SW480 (cell line): ENCODE data around the gene MAG.

Source experiments
- DNase-seq: peaks from one replicate; pipeline ENCODE4 v3.0.0-alpha.2; 2016; ENCODE audit warnings: low spot score

The MAG gene

DNA sequence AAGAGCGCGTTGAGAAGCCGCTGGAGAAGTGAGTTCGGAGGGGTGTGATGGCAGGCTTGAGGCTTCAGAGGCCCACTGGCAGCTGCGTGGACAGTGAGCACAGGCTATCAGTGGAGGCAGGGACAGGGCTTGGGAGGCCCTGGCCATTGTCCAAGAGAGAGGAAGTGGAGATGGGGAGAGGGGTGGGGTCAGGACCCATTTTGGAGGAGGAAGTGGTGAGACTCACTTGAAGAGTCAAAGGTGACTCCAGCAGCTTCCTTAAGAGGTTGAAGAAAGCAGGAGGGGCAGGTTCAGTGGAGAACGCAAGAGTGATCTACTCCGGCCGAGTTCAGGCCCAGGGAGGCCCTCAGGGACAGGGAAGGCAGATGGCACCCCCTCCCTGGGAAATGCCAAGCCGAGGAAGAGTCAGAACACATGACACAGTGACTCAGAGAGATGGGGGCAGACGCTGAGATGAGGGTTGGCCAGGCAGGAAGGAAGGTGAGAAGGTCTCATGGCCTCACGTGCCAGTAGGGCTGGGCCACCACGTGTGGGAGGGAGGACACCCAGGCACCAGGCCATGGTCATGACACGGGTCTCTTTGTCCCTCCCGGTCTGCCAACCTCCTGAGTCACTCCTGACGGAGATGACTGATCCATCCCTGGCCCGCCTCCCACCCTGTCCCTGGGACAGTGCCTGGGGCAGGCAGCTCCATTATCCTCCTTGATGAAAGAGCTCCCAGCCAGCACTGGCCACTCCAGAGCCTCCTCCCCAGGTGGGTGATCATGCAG lies 26.9 kb downstream of the MAG start:
- DNase-seq = peak; percentile 99

DNA sequence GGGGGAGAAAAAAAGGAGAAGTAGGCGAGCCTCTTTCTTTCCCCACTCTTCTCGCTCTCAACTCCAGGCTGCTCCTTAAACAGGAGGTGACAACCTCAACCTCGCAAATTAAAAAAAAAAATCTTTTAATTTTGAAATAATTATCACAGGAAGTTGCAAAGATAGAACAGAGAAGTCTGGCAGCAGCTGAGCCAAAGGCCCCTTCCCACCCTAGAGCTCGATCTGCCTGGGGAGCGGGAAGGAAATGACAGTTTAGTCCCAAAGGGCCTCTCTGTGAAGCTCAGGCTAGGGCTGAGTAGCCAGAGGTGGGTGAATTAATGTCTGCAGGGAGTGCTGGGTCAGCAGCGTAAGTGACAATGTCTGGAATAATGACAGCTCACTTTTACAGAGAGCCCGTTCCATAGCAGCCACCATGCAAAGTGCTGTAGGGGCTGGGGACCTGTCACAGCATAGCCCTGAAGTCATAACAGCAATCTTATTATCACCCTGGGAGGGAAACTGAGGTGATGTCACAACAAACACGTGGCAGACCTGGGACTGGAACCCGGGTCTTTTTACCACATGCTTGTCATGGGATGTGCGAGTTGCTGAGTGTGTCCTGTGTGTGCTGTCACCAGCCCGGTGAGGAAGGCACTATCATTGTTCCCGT lies 28.2 kb downstream of the MAG start:
- no peak for DNase-seq

DNA sequence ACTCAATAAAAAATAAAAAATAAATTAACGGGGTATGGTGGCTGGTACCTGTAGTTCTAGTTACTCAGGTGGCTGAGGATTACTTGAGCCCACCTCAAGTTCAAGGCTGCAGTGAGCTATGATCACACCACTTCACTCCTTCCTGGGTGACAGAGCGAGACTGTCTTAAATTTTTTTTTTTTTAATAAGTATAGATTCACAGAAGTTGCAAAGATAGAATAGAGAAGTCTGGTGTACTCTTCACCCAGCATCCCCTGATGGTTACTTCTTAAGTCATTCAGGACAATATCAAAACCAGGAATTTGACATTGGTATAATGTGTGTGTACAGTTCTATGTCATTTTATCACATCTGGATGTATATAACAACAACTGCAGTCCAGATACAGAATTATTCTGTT lies 29.3 kb downstream of the MAG start:
- no peak for DNase-seq

DNA sequence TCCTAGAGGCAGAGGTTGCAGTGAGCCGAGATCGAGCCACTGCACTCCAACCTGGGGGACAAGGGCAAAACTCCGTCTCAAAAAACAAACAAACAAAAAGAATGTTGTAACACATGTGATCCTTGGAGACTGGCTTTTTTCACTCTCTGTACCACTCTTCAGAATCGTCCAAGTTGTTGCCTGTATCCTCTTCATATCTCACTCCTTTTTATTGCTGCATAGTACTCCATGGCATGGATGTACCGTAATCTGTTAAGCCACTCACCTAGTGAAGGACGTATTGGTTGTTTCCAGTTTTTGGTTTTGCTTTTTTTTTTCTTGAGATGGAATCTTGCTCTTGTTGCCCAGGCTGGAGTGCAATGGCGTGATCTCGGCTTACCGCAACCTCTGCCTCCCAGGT lies 30.1 kb downstream of the MAG start:
- no peak for DNase-seq

GRCh38 chr19:35327642-35328041 lies 35.7 kb downstream of the MAG start:
- DNase-seq = no peak

- no peak for DNase-seq
These were observed 36.9 kb downstream of the MAG start, which contains the start of gene CD22 for GRCh38 chr19:35328851-35329285. TSS of gene CD22 (plus strand) at chr19:35329187. CDS start at chr19:35332041, 2,854 bp downstream.

DNA sequence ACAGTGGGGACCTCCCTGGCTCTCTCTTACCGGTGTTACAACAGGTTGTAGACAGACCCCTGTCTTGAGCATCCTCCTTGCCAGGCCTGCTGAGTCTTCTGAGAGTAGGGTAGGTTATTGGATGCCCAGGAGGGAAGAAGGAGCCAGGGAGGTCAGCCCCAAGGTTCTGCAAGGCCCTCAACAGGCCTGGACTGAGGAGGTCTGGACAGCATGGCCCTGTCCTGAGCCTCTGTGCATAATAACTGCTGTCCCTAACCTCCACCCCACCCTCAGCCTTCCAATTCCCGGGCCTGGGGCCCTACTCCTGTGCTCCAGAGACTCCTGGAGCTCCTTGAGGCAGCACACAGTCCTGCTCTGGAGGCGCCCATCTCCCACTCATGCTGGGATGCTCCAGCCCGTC lies 37.4 kb downstream of the MAG start:
- no peak for DNase-seq

DNA sequence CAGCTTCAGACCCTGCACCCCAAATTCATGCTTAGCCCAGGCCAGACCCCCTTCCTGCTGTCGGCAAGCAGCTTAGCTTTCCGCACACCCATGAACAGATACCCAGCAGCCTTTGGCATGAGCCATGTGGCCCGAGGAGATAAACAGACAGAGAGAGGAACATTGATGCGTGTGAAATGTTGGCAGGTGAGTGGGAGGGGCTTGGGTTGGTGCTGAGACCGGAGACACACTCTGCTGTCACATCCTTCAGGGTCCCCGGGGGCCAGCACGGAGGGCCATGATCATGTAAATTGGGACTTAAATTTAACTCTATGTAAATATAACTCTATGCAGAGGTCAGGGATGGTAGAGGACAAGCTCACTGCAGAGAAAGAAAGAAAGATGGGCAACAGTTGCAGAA lies 38.5 kb downstream of the MAG start:
- no peak for DNase-seq

- no peak for DNase-seq
These were observed 39.7 kb downstream of the MAG start for GRCh38 chr19:35331551-35332214.

- DNase-seq = no peak
These were observed 40.9 kb downstream of the MAG start for GRCh38 chr19:35332817-35333216.

DNA sequence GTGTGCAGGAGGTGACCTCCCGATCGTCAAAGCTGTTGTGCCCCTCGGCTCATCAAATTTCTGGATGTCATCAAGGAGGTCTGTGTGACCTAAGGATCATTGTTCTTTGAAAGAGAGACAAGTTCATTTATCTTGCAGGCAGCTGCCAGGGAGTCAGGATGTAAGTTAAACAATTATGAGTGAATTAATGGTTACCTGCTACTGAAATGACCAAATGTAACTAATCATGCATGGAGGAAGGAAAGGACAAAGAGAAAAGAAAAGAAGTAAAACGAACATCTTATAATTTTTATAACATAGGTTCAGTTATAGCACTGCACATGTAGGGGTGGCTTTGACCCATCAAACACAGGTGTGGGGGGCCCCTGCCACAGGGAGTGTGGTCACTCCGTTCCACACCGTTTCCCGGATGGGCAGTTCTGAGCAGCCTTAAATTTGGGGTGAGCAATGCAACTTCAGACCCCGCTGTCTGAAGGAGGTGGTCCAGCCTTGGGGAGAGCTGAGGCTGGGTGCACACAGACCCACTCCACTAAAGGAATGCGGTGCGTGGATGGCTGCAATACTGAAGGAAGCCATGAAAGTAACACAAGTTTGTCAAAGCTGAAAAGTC lies 42.3 kb downstream of the MAG start:
- DNase-seq = no peak

GRCh38 chr19:35336166-35336955 lies 44.4 kb downstream of the MAG start:
- DNase-seq = no peak

DNA sequence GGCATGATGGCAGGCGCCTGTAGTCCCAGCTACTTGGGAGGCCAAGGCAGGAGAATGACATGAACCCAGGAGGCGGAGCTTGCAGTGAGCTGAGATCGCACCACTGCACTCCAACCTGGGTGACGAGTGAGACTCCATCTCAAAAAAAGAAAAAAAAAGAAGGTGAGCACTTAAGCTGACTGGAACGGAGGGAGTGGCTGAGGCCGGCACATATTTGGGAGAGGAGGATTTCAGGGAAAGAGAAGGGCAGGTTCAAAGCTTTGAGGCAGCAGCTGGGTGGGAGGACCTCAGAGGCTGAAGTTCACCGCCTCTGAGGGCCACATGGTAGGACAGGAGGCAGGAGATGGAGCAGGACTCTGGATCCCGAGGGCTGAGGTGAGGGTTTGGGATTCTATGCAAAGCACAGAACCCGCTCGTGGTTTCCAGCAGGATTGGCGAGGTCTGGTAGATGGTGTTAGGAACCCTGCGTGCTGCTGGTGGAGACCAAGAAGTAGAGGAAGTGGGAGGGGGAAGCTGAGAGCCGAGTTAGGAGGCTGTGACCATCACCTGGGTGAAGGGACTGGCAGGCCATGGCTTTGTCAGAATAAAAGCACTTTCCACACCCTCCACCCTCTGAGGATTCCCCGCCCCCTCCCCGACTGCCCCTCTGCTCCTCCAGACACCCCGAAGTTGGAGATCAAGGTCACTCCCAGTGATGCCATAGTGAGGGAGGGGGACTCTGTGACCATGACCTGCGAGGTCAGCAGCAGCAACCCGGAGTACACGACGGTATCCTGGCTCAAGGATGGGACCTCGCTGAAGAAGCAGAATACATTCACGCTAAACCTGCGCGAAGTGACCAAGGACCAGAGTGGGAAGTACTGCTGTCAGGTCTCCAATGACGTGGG lies 45.4 kb downstream of the MAG start:
- DNase-seq = no peak

DNA sequence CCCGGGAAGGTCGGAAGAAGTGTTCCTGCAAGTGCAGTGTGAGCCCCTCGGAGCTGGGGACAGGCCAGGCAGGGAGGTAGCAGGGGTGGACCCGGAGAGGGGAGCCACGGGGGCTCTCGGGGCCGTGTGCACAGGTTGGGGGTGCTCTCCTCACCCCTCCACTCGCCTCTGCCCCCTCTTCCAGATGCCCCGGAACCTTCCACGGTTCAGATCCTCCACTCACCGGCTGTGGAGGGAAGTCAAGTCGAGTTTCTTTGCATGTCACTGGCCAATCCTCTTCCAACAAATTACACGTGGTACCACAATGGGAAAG lies 46.0 kb downstream of the MAG start:
- no peak for DNase-seq

DNA sequence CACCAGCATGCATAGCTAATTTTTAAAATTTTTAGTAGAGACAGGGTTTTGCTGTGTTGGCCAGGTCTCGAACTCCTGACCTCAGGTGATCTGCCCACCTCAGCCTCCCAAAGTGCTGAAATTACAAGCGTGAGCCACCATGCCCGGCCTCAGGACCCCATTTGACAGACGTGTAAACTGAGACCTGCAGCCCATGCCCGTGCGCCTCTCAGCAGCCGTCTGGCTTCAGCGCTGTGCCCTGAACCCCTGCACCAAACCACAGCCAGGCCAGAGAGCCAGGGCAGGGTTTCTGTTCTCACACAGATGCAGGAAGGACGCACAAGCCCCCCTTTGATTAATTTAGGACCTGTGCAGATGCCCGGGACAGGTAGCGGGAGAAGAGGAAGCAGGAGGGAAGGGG lies 48.5 kb downstream of the MAG start:
- no peak for DNase-seq

DNA sequence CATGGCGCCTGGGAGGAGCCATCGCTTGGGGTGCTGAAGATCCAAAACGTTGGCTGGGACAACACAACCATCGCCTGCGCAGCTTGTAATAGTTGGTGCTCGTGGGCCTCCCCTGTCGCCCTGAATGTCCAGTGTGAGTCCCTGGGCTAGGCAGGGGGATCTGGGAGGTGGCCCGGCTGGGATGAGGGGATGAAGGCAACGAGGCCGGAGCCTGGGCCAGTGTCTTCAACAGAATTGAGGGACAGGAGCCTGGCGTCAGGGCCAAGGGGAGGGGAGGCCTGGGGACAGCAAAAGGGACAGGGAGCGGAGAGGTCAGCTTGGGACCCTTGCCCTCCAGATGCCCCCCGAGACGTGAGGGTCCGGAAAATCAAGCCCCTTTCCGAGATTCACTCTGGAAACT lies 49.0 kb downstream of the MAG start:
- DNase-seq = no peak

- DNase-seq = no peak
These were observed 49.7 kb downstream of the MAG start for GRCh38 chr19:35341565-35342225.

- no peak for DNase-seq
These were observed 50.5 kb downstream of the MAG start for GRCh38 chr19:35342430-35342829.

DNA sequence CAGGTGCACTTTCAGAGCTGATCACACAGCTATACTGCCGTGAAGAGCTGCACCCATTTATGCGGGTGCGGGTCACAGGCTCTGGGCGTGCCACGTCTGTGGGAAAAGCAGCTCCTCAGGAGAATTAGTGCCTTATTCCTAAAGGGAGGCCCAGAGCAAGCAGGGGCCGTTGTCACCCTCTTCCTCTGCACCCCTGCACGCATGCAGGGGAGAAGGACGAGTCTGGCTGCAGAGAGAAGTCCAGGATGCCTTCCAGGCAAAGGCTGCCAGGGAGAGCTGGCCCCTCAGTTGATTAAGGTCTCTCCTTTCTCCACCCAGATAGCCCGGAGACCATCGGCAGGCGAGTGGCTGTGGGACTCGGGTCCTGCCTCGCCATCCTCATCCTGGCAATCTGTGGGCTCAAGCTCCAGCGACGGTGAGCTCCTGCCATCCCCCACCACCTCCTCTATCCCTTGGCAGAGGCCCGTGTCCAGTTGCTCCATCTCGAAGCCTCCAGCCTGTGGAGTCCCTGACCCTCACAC lies 52.6 kb downstream of the MAG start:
- DNase-seq = no peak

- DNase-seq = no peak
These were observed 53.7 kb downstream of the MAG start for GRCh38 chr19:35345671-35346111.
